Liver (tissue), 9 donors: ENCODE data around the gene CGNL1. TPM values are rescaled to one million over a fixed set of nuclear protein-coding genes. Genes with fewer than 3 reads are reported as not detected.

Source experiments
- DNase-seq: peaks from one replicate; pipeline ENCODE4 v3.0.0-alpha.2; 2017; ENCODE audit warnings: low spot score
- H3K27ac ChIP-seq, 2 donors: one replicate each; pipeline ENCODE4 v1.7.0; 2013; ENCODE audit warnings: inconsistent platforms in 2 of 2, low read length in 2 of 2, control low read depth in 1 of 2, low read depth in 1 of 2, mild to moderate bottlenecking in 1 of 2
- H3K27me3 ChIP-seq, 4 donors: one replicate each; pipeline versions ENCODE4 v1.6.1 to v1.7.0; 2013; ENCODE audit warnings: low read length in 3 of 4, inconsistent platforms in 1 of 4, mild to moderate bottlenecking in 1 of 4, moderate library complexity in 1 of 4; ENCODE audit not compliant: control insufficient read depth in 4 of 4, insufficient read depth in 4 of 4
- H3K36me3 ChIP-seq, 4 donors: one replicate each; pipeline versions ENCODE4 v1.6.1 to v1.7.0; 2013; ENCODE audit warnings: low read length in 3 of 4, mild to moderate bottlenecking in 3 of 4, low read depth in 1 of 4, moderate library complexity in 1 of 4; ENCODE audit not compliant: control insufficient read depth in 4 of 4, insufficient read depth in 3 of 4
- H3K4me1 ChIP-seq, 4 donors: one replicate each; pipeline versions ENCODE4 v1.6.1 to v1.7.0; 2013; ENCODE audit warnings: low read length in 3 of 4, mild to moderate bottlenecking in 3 of 4, moderate library complexity in 1 of 4; ENCODE audit not compliant: control insufficient read depth in 4 of 4, insufficient read depth in 4 of 4
- H3K4me3 ChIP-seq, 3 donors: one replicate each; pipeline versions ENCODE4 v1.6.1 to v1.7.0; 2013; ENCODE audit warnings: low read length in 3 of 3, control low read depth in 1 of 3, low read depth in 1 of 3, mild to moderate bottlenecking in 1 of 3
- H3K9ac ChIP-seq, 2 donors: one replicate each; pipeline ENCODE4 v1.7.0; 2013; ENCODE audit warnings: low read length in 2 of 2, mild to moderate bottlenecking in 2 of 2, moderate library complexity in 2 of 2, control low read depth in 1 of 2, low read depth in 1 of 2
- H3K9me3 ChIP-seq, 4 donors: one replicate each; pipeline versions ENCODE4 v1.6.1 to v1.7.0; 2013; ENCODE audit warnings: low read length in 3 of 4; ENCODE audit not compliant: control insufficient read depth in 4 of 4
- EGR1 ChIP-seq, 2 donors: IDR thresholded peaks; 2 replicates each; pipeline ENCODE4 v1.6.1; 2016 to 2018; ENCODE audit warnings: antibody characterized with exemption in 2 of 2, low read depth in 2 of 2
- FOXA1 ChIP-seq: IDR thresholded peaks from 2 replicates; pipeline ENCODE4 v1.6.1; 2016; ENCODE audit warnings: antibody characterized with exemption
- FOXA2 ChIP-seq: IDR thresholded peaks from 2 replicates; pipeline ENCODE4 v1.6.1; 2016; ENCODE audit warnings: antibody characterized with exemption
- GABPA ChIP-seq, 2 donors: IDR thresholded peaks in 1 of 2; conservative IDR thresholded peaks in 1 of 2; 2 replicates each; pipeline ENCODE4 v1.6.1; 2016; ENCODE audit warnings: antibody characterized with exemption in 2 of 2, mild to moderate bottlenecking in 1 of 2, moderate library complexity in 1 of 2
- HNF4A ChIP-seq, 2 donors: conservative IDR thresholded peaks; 2 replicates each; pipeline ENCODE4 v1.6.1; 2016; ENCODE audit warnings: antibody characterized with exemption in 2 of 2, mild to moderate bottlenecking in 2 of 2
- HNF4G ChIP-seq: IDR thresholded peaks from 2 replicates; pipeline ENCODE4 v1.6.1; 2016; ENCODE audit warnings: antibody characterized with exemption
- JUND ChIP-seq, 2 donors: IDR thresholded peaks; 2 replicates each; pipeline ENCODE4 v1.6.1; 2016; ENCODE audit warnings: antibody characterized with exemption in 2 of 2
- NR2F2 ChIP-seq: IDR thresholded peaks from 2 replicates; pipeline ENCODE4 v1.6.1; 2016; ENCODE audit warnings: antibody characterized with exemption
- RAD21 ChIP-seq, 2 donors: IDR thresholded peaks; 2 replicates each; pipeline ENCODE4 v1.6.1; 2016; ENCODE audit warnings: antibody characterized with exemption in 2 of 2, mild to moderate bottlenecking in 2 of 2
- RXRA ChIP-seq, 2 donors: IDR thresholded peaks; 2 replicates each; pipeline ENCODE4 v1.6.1; 2017 to 2018; ENCODE audit warnings: antibody characterized with exemption in 2 of 2, mild to moderate bottlenecking in 1 of 2
- SP1 ChIP-seq: IDR thresholded peaks from 2 replicates; pipeline ENCODE4 v1.6.1; 2018; ENCODE audit warnings: antibody characterized with exemption, mild to moderate bottlenecking
- TAF1 ChIP-seq: conservative IDR thresholded peaks from 2 replicates; pipeline ENCODE4 v1.6.1; 2016; ENCODE audit warnings: antibody characterized with exemption, mild to moderate bottlenecking
- YY1 ChIP-seq: IDR thresholded peaks from 2 replicates; pipeline ENCODE4 v1.6.1; 2016; ENCODE audit warnings: antibody characterized with exemption, mild to moderate bottlenecking
- WGBS: extraction: QIAGEN DNeasy Blood & Tissue Kit; methylation state at CpG from one replicate; pipeline ENCODE4 v1.1.7; 2013; 5-methylcytosine and 5-hydroxymethylcytosine counted together
- polyA plus RNA-seq, 2 donors: library from polyadenylated mRNA; stranded (reverse) in 1 of 2; unstranded in 1 of 2; fragments of 200-250 nt in 1 of 2; fragments of >200 nt in 1 of 2; fragmentation: Nextera tagmentation in 1 of 2; extraction: Ambion mirVana in 1 of 2; gene quantifications; one replicate each; pipeline versions ENCODE4 v1.2.1 to v1.2.3, GENCODE V29; 2013 to 2015
- total RNA-seq, 2 donors: library from RNA; depleted of rRNA; stranded (reverse); fragments of >200 nt; gene quantifications; one replicate each; pipeline ENCODE4 v1.2.3, GENCODE V29; 2014
- TF ChIP-seq, protein P1 (sequence below): IDR thresholded peaks from 2 replicates; pipeline ENCODE4 v1.6.1; 2016; ENCODE audit warnings: antibody characterized with exemption
- TF ChIP-seq, protein P2 (sequence below): IDR thresholded peaks from 2 replicates; pipeline ENCODE4 v1.6.1; 2016; ENCODE audit warnings: antibody characterized with exemption, mild to moderate bottlenecking
- TF ChIP-seq, protein P3 (sequence below): fragments of 150-350 bp; IDR thresholded peaks from 2 replicates; pipeline ENCODE4 v1.5.1; 2017; ENCODE audit warnings: improper control_type of control experiment, low read depth, low read length; ENCODE audit not compliant: missing input control
- TF ChIP-seq, protein P4 (sequence below): IDR thresholded peaks from 2 replicates; pipeline ENCODE4 v1.6.1; 2016; ENCODE audit warnings: antibody characterized with exemption
- donor health status: healthy.
- donor health status: healthy.
- donor health status: healthy.
- donor health status: healthy.
- donor health status: healthy.

CGNL1 gene
- total and polyA plus RNA-seq, 4 donors, result 12.0 to 31.9 (median 16.1) TPM

DNA sequence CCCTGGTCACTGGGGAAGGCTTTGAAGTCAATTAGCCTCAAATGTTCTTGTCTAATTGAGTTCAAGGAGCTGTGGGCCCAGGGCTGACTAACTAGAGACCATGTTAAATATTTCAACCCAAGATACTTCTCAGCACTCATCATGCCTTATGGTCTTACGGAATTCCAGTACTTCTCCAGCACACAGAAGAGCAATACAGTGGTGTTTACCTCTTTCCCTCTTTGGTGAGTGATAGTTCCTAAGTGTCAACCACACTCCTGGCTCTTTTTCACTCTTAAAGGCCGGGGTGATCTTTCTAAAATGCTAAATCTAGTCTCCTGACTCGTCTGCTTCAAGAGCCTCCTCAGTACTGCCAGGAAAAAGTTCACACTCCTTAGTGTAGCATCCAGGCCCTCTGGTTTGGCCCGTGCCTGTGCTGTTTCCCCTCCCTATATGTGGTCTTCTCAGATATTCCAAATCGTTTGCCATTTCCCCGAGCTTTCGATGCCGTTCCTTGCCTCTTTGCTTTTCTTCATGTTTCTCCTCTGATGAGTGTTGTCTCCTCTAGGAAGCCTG, 220.1 kb downstream of the CGNL1 start:
- peaks cover 0 to 2% (median 0%) of the 10 kb centered on the region in 4 donors for H3K27me3 ChIP-seq
- no peaks in the 10 kb centered on the region for H3K36me3 ChIP-seq
- TF ChIP-seq FOXA1 (no peak), FOXA2 (no peak), JUND (IDR thresholded peaks at IDR 0.05) (no peak), HNF4G (no peak), EGR1 (IDR thresholded peaks at IDR 0.05; ENCODE audit: low read depth in 2 of 2) (no peak), NR2F2 (no peak), HNF4A (conservative IDR thresholded peaks at IDR 0.05) (no peak)
- TF ChIP-seq, protein P1, sequence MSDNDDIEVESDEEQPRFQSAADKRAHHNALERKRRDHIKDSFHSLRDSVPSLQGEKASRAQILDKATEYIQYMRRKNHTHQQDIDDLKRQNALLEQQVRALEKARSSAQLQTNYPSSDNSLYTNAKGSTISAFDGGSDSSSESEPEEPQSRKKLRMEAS, result no peak
- TF ChIP-seq, protein P2, sequence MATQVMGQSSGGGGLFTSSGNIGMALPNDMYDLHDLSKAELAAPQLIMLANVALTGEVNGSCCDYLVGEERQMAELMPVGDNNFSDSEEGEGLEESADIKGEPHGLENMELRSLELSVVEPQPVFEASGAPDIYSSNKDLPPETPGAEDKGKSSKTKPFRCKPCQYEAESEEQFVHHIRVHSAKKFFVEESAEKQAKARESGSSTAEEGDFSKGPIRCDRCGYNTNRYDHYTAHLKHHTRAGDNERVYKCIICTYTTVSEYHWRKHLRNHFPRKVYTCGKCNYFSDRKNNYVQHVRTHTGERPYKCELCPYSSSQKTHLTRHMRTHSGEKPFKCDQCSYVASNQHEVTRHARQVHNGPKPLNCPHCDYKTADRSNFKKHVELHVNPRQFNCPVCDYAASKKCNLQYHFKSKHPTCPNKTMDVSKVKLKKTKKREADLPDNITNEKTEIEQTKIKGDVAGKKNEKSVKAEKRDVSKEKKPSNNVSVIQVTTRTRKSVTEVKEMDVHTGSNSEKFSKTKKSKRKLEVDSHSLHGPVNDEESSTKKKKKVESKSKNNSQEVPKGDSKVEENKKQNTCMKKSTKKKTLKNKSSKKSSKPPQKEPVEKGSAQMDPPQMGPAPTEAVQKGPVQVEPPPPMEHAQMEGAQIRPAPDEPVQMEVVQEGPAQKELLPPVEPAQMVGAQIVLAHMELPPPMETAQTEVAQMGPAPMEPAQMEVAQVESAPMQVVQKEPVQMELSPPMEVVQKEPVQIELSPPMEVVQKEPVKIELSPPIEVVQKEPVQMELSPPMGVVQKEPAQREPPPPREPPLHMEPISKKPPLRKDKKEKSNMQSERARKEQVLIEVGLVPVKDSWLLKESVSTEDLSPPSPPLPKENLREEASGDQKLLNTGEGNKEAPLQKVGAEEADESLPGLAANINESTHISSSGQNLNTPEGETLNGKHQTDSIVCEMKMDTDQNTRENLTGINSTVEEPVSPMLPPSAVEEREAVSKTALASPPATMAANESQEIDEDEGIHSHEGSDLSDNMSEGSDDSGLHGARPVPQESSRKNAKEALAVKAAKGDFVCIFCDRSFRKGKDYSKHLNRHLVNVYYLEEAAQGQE, result no peak
- TF ChIP-seq, protein P3, sequence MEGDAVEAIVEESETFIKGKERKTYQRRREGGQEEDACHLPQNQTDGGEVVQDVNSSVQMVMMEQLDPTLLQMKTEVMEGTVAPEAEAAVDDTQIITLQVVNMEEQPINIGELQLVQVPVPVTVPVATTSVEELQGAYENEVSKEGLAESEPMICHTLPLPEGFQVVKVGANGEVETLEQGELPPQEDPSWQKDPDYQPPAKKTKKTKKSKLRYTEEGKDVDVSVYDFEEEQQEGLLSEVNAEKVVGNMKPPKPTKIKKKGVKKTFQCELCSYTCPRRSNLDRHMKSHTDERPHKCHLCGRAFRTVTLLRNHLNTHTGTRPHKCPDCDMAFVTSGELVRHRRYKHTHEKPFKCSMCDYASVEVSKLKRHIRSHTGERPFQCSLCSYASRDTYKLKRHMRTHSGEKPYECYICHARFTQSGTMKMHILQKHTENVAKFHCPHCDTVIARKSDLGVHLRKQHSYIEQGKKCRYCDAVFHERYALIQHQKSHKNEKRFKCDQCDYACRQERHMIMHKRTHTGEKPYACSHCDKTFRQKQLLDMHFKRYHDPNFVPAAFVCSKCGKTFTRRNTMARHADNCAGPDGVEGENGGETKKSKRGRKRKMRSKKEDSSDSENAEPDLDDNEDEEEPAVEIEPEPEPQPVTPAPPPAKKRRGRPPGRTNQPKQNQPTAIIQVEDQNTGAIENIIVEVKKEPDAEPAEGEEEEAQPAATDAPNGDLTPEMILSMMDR, result no peak
- 94% methylated on average over 8 of the region's 8 CpGs for WGBS
- no peak overlapping the region for H3K4me3 ChIP-seq
- no peak for DNase-seq
- peaks cover 0 to 4% (median 2%) of the 10 kb centered on the region in 4 donors for H3K4me1 ChIP-seq
- H3K9me3 ChIP-seq, result no peaks in the 10 kb centered on the region
- no peak overlapping the region for H3K9ac ChIP-seq
- H3K27ac ChIP-seq, result no peak overlapping the region

DNA sequence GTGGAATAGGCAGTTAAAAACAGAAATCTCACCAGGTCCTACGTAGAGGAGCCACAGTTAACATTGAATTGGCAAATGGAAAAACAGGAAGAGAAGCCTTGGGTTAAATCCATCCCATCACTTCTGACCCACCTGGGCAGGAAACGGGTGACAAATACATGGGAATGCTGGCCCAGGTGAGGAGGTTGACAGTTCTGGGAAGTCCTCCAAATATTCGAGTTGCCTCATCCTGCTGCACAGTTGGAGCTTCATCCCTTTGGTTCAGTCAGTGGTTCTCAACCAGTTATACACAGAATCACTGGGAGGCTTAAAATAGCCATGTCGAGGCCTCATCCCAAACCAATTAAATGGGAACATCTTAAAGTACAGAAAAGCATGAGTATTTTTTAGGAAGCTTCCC, 220.7 kb downstream of the CGNL1 start:
- peaks cover 0 to 2% (median 0%) of the 10 kb centered on the region in 4 donors for H3K4me1 ChIP-seq
- TF ChIP-seq HNF4A (conservative IDR thresholded peaks at IDR 0.05), result no peak
- TF ChIP-seq, protein P2, result no peak
- TF ChIP-seq FOXA2, result no peak
- no peak for TF ChIP-seq HNF4G
- no peak for TF ChIP-seq YY1
- no peak for TF ChIP-seq FOXA1
- no peak for TF ChIP-seq SP1
- TF ChIP-seq EGR1 (IDR thresholded peaks at IDR 0.05; ENCODE audit: low read depth in 2 of 2), result no peak
- no peak for TF ChIP-seq RXRA (IDR thresholded peaks at IDR 0.05)
- no peak for TF ChIP-seq TAF1
- no peak for TF ChIP-seq NR2F2
- TF ChIP-seq JUND (IDR thresholded peaks at IDR 0.05), result no peak
- TF ChIP-seq, protein P3, result no peak
- no peak for TF ChIP-seq GABPA (IDR thresholded peaks at IDR 0.05 in 1 of 2, conservative IDR thresholded peaks at IDR 0.05 in 1 of 2)
- TF ChIP-seq, protein P1, result no peak
- TF ChIP-seq, protein P4, sequence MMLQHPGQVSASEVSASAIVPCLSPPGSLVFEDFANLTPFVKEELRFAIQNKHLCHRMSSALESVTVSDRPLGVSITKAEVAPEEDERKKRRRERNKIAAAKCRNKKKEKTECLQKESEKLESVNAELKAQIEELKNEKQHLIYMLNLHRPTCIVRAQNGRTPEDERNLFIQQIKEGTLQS, result no peak
- no peak for TF ChIP-seq RAD21 (IDR thresholded peaks at IDR 0.05)

More for the DNA sequence above, 220.7 kb downstream of the CGNL1 start:
- Histone ChIP-seq H3K36me3 (no peaks in the 10 kb centered on the region), H3K4me3 (no peak overlapping the region), H3K27me3 (no peaks in the 10 kb centered on the region), H3K27ac (no peak overlapping the region), H3K9me3 (no peaks in the 10 kb centered on the region), H3K9ac (no peak overlapping the region)
- DNase-seq, result no peak
- WGBS, result 61% methylated on average over 4 of the region's 4 CpGs
